Measurements from ENCODE around the gene SARS2. TPM values are rescaled to one million over a fixed set of nuclear protein-coding genes. Genes with fewer than 3 reads are reported as not detected.

SARS2 gene
- polyA plus RNA-seq, 4 donors, result 31.3 to 72.0 (median 53.4) TPM

DNA sequence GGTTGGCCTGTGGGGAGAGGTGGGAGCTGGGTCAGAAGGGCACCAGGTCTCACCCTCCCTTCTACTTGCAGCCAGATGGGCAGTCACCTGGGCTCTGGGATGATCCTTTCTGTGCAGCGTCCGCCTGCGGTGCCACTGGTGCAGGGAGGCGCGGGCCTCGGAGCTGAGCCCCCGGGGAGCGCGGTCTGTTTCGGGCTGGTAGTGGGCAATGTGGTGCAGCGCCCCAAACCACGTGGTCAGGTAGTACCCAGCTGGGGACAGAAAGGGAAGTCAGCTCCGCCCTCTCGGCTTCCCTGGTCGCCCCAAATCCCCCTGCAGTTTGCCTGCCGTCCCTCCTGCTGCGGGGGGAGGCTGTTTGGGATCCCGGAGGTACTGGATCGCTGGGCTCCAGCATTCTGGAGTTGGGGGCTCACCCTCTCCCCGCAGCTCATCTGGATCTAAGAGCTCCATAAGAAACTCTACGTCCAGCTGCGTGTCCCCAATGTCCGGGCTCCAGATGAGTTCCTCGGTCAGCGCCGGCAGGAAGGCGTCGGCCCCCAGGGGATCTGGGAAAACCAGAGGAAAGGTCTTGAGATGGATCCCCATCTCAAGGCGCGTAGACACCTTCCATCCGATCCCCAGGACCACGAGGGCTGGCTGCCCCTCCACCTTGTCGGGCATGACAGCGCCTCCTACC lies 61.3 kb downstream of the SARS2 start:
- no peak for DNase-seq (ENCODE audit: low read depth in 4 of 4, low spot score in 2 of 4)

DNA sequence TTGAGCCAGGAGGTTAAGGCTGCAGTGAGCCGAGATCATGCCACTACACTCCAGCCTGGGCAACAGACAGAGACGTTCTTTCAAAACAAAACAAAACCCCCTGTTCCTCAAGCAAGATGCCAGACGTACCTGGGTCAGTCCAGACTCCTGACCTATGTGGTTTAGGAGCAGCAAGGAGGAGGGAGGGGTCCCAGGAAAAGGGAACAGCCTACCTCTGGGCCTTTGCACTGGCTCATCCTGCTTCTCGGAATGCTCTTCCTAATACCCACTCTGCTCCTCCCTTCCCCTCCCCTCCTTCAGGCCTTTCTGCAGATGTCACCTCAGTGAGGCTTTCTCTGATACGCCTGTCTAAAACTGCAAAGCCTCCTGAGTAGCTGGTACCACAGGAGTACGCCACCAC lies 62.0 kb downstream of the SARS2 start:
- DNase-seq (ENCODE audit: low read depth in 4 of 4, low spot score in 2 of 4), result no peak

- no peak for DNase-seq (ENCODE audit: low read depth in 4 of 4, low spot score in 2 of 4)
These were observed 63.3 kb downstream of the SARS2 start for GRCh38 chr19:38867171-38867780.

Other genes starting within 250 kb of the SARS2 start
- 10 to 100 TPM in 2 of 4 donors, 1 to 10 TPM in 2; 4.6 to 11.3 (median 7.4) TPM for gene CAPN12, start 186.3 kb downstream of the SARS2 start, polyA plus RNA-seq (ENCODE audit: insufficient read length in 4 of 4)
- 1 to 10 TPM in 1 of 4 donors, under 1 TPM in 2, not detected in 1; 0.41 to 1.4 (median 0.71) TPM for gene LGALS7, start 157.2 kb downstream of the SARS2 start, polyA plus RNA-seq (ENCODE audit: insufficient read length in 4 of 4)
- gene LGALS7B, start 141.6 kb downstream of the SARS2 start, polyA plus RNA-seq (ENCODE audit: insufficient read length in 4 of 4), result 1 to 10 TPM in 2 of 4 donors, under 1 TPM in 1, not detected in 1; 0.95 to 3.2 (median 1.4) TPM
- gene LGALS4, start 117.8 kb downstream of the SARS2 start, polyA plus RNA-seq (ENCODE audit: insufficient read length in 4 of 4), result 1 to 10 TPM in 3 of 4 donors, under 1 TPM in 1; 0.97 to 3.0 (median 2.0) TPM
- gene ECH1, start 99.0 kb downstream of the SARS2 start, polyA plus RNA-seq (ENCODE audit: insufficient read length in 4 of 4), result 100 to 1,000 TPM; 149 to 161 (median 153) TPM
- gene HNRNPL, start 80.8 kb downstream of the SARS2 start, polyA plus RNA-seq (ENCODE audit: insufficient read length in 4 of 4), result 100 to 1,000 TPM; 434 to 500 (median 466) TPM
- 10 to 100 TPM in 1 of 4 donors, 1 to 10 TPM in 3; 7.1 to 10.0 (median 8.3) TPM for gene RINL, start 52.5 kb downstream of the SARS2 start, polyA plus RNA-seq (ENCODE audit: insufficient read length in 4 of 4)
- gene SIRT2, start 31.1 kb downstream of the SARS2 start, polyA plus RNA-seq (ENCODE audit: insufficient read length in 4 of 4), result 10 to 100 TPM; 37.9 to 53.1 (median 43.9) TPM
- gene NFKBIB, start 30.8 kb downstream of the SARS2 start, polyA plus RNA-seq (ENCODE audit: insufficient read length in 4 of 4), result 10 to 100 TPM in 2 of 4 donors, 1 to 10 TPM in 2; 8.2 to 13.4 (median 11.4) TPM
- 1 to 10 TPM in 2 of 4 donors, under 1 TPM in 2; 0.47 to 1.5 (median 1.1) TPM for gene CCER2, start 18.6 kb downstream of the SARS2 start, polyA plus RNA-seq (ENCODE audit: insufficient read length in 4 of 4)
- 10 to 100 TPM; 17.7 to 37.4 (median 26.9) TPM for gene MRPS12, start 181 bp upstream of the SARS2 start, polyA plus RNA-seq (ENCODE audit: insufficient read length in 4 of 4)
- 10 to 100 TPM; 51.3 to 93.4 (median 81.1) TPM for gene FBXO17, start 45.0 kb upstream of the SARS2 start, polyA plus RNA-seq (ENCODE audit: insufficient read length in 4 of 4)
- 1 to 10 TPM; 6.1 to 9.8 (median 7.8) TPM for gene FBXO27, start 101.8 kb upstream of the SARS2 start, polyA plus RNA-seq (ENCODE audit: insufficient read length in 4 of 4)
- 1 to 10 TPM in 1 of 4 donors, under 1 TPM in 3; 0.13 to 1.5 (median 0.56) TPM for gene ACP7, start 153.6 kb upstream of the SARS2 start, polyA plus RNA-seq (ENCODE audit: insufficient read length in 4 of 4)
- 10 to 100 TPM; 42.6 to 80.8 (median 71.0) TPM for gene PAK4, start 195.0 kb upstream of the SARS2 start, polyA plus RNA-seq (ENCODE audit: insufficient read length in 4 of 4)